ENCODE measurements around the gene THYN1.

THYN1 gene

DNA sequence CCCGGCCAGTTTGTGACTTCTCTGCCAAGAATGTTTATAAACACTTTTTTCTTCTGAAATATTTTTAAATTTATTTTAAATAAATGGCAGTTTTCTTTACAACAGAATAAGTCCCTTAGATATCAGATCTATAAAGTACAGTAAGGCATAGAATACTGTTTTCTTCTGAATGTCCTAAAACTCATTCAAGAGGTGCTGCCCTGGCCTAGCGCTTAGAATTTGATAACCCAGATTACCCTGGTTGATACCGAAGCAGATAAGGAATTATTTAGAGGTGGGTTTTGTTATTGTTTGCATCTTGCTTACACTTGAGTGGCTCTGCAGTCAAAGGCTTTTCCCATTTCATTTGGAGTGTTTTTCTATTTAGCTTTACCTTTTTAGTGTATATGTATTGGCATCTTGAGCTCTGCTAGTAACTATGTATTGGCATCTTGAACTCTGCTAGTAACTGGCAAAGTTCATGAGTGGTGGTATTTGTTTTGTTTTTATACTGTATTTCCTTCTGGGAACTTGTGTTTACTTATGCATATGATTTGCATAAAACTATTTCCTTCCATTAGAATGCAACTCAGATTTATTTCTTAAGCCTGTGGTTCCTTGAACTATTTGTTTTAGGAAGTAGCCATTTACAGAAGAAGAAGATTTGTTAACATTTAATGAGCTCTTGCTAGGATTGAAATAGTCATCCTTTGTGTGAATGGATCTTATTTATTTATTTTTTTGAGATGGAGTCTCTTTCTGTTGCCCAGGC lies 1.5 kb upstream of the THYN1 start:
- no peak for TF ChIP-seq CTCF (IDR thresholded peaks at IDR 0.05)
- H3K36me3 ChIP-seq (ENCODE audit: control insufficient read depth, insufficient read depth, low read length) = no peaks in the 10 kb centered on the region
- no peaks in the 10 kb centered on the region for H3K27me3 ChIP-seq (ENCODE audit: control insufficient read depth, insufficient read depth, low read length)
- no peak overlapping the region for H3K4me3 ChIP-seq (ENCODE audit: low read depth, low read length)
- H3K9ac ChIP-seq = no peak overlapping the region
- peaks cover 6% of the 10 kb centered on the region for H3K4me1 ChIP-seq
- H3K27ac ChIP-seq = no peak overlapping the region
- H2AFZ ChIP-seq = no peak overlapping the region
- H3K4me2 ChIP-seq (ENCODE audit: low read length) = no peak overlapping the region
- no peaks in the 10 kb centered on the region for H3K79me2 ChIP-seq
- no peaks in the 10 kb centered on the region for H3K9me3 ChIP-seq (ENCODE audit: control insufficient read depth, low read length)

DNA sequence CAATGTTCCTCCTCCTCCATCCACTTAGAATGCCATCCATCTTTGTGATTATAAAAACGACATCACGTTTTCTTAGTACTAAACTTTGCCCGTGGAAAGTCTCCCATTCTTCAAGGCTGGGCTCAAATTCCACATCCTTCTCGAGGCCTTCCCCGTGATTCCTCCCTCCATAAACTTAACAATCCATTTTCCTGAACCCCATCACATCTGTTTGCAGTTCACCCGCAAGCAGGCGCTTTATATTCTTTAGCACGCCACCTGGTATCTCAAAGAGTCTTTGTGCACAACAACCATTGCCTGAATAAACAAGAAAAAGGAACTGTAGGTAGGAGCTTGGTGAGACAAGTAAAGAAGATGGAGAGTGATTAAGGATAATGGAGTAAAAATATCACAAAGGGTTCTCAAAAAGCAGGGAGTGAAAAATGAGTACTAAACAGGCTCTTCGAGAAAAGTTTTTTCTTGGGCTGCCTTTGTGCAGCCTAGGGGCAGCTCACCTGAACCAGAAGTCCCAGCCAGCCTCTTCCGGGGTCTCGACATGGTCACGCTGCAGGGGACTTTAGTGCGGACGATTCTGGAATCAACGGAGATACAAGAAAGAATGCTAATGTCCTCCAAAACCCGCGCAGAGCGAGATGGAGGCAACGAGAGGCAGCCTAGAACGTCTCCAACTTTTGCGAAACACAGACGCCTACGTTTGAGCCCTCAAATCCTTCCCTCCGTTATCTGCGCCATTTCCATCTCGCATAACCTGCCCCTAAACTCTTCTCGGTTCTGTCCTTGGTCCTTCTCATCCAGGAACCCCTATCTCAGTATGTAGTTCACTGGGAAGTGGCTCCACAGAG lies 585 bp downstream of the THYN1 start:
- peak overlapping the region; percentile 84 for H3K4me3 ChIP-seq (ENCODE audit: low read depth, low read length)
- peak overlapping the region; percentile 57 for H3K4me2 ChIP-seq (ENCODE audit: low read length)
- H3K36me3 ChIP-seq (ENCODE audit: control insufficient read depth, insufficient read depth, low read length) = no peaks in the 10 kb centered on the region
- no peaks in the 10 kb centered on the region for H3K79me2 ChIP-seq
- peaks cover 6% of the 10 kb centered on the region for H3K4me1 ChIP-seq
- H3K27me3 ChIP-seq (ENCODE audit: control insufficient read depth, insufficient read depth, low read length) = no peaks in the 10 kb centered on the region
- no peak overlapping the region for H3K9ac ChIP-seq
- no peak for TF ChIP-seq CTCF (IDR thresholded peaks at IDR 0.05)
- peak overlapping the region; percentile 82 for H2AFZ ChIP-seq
- no peaks in the 10 kb centered on the region for H3K9me3 ChIP-seq (ENCODE audit: control insufficient read depth, low read length)
- peak overlapping the region; percentile 47 for H3K27ac ChIP-seq

DNA sequence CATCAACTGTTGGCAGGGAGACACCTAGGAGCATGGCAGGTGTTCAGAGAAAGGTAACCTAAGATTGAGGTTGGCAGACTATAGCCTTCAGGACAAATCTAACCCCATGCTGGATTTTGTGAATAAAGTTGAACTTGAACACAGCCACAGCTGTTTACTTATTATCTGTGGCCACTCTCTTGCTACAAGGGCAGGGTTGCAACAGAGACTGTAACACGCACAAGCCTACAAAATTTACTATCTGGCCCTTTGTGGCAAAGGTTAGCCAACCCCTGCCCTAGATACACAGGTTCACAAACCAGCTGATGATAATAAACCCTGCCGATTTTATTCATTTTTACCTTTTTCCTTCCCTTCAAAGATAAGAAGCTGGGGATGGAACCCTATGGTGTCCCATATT lies 2.5 kb downstream of the THYN1 start:
- H3K4me3 ChIP-seq (ENCODE audit: low read depth, low read length) = no peak overlapping the region
- H3K36me3 ChIP-seq (ENCODE audit: control insufficient read depth, insufficient read depth, low read length) = no peaks in the 10 kb centered on the region
- no peak for TF ChIP-seq CTCF (IDR thresholded peaks at IDR 0.05)
- H3K79me2 ChIP-seq = no peaks in the 10 kb centered on the region
- H2AFZ ChIP-seq = no peak overlapping the region
- no peaks in the 10 kb centered on the region for H3K27me3 ChIP-seq (ENCODE audit: control insufficient read depth, insufficient read depth, low read length)
- no peak overlapping the region for H3K9ac ChIP-seq
- H3K9me3 ChIP-seq (ENCODE audit: control insufficient read depth, low read length) = no peaks in the 10 kb centered on the region
- H3K4me2 ChIP-seq (ENCODE audit: low read length) = no peak overlapping the region
- H3K27ac ChIP-seq = no peak overlapping the region
- peaks cover 6% of the 10 kb centered on the region for H3K4me1 ChIP-seq

DNA sequence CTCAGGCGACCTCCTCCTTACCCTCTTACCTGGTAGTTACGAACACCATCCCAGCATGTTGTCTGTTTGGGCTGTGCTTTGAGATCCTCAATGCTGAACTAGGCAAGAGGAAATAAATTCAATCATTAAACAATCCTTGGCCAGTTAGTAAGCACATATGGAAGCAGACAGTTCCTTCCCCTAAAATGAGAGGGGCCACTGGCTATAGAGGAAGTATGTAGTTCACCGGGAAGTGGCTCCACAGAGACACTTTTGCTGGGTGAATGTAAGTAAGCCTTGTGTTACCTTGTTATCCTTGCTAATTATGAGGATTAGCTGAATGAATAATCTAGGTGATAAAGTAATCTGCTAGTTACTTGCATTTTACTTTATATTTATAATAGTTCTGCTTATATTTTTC lies 2.9 kb downstream of the THYN1 start:
- Histone ChIP-seq H3K36me3 (ENCODE audit: control insufficient read depth, insufficient read depth, low read length) (no peaks in the 10 kb centered on the region), H3K9me3 (ENCODE audit: control insufficient read depth, low read length) (no peaks in the 10 kb centered on the region), H3K27me3 (ENCODE audit: control insufficient read depth, insufficient read depth, low read length) (no peaks in the 10 kb centered on the region), H3K79me2 (no peaks in the 10 kb centered on the region), H3K27ac (no peak overlapping the region), H3K4me2 (ENCODE audit: low read length) (no peak overlapping the region), H3K4me3 (ENCODE audit: low read depth, low read length) (no peak overlapping the region), H2AFZ (no peak overlapping the region), H3K4me1 (peaks cover 6% of the 10 kb centered on the region), H3K9ac (no peak overlapping the region)
- TF ChIP-seq CTCF (IDR thresholded peaks at IDR 0.05) = no peak
